ENCODE measurements around the gene MAGEA8. TPM values are rescaled to one million over a fixed set of nuclear protein-coding genes. Genes with fewer than 3 reads are reported as not detected.

The MAGEA8 gene
- total and polyA plus RNA-seq, 9 of the 15 experiments (the other 6 are each of a cell fraction or from before 2014, with no cell fraction given) = 0.49 to 4.6 (median 1.9) TPM

DNA sequence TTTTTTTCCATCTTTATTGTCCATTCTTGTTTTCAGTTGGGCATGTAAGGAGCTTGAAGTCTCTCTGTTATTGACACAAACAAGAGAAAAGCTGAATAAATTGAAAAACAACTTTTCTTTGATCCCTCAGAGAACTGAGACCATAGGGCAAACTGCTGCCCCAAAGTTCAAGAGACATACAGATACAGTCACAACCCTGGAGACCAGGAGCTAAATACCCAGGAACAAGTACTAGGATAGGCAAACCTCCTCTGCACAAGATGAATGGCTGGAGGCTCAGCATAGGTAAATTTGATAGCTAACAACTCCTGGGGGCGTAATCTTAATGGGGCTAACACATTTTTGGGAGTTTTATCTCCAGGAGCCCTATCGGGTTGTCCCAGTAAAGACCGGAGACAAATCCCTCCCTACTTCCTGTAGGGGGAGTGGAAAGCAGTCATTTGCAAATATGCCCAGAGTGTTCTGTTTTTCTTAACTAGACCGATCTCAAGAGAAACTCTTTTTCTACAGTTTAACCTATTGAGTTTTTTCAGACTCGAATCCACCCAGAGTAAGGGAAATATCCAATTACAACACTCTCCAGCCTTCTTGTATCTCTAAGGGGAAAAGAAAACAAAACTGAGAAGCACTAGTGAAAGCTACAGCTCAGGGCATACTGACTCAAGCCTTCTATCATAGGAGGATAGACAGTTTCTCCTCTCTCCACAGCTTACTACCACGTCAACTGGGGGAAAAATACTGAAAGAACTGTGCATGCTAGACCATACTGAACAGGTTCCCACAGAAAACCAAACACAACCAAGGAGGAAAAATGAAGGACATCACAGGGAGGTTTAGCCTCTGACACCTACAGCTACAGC lies 23.1 kb downstream of the MAGEA8 start (continued):
- TF ChIP-seq CTCFL (IDR thresholded peaks at IDR 0.05; ENCODE audit: borderline replicate concordance, insufficient read depth, low read depth, low read length, poor library complexity, severe bottlenecking) = peak; percentile 19
- 0 out of 2 replicates have a peak, but pooled peaks have one; percentile 42 for TF ChIP-seq HMBOX1 (IDR thresholded peaks at IDR 0.05)
- TF ChIP-seq SRSF9 (IDR thresholded peaks at IDR 0.05; ENCODE audit: borderline replicate concordance, low read depth, low read length) = no peak
- TF ChIP-seq CTCF (IDR thresholded peaks at IDR 0.05 in 2 of 3, conservative IDR thresholded peaks at IDR 0.05 in 1 of 3; ENCODE audit: insufficient read depth in 2 of 3, low read depth in 1 of 3, low read length in 3 of 3) = peak; percentile 30 to 46 (median 42); a peak in 5 of 6 replicates
- TF ChIP-seq ZNF445 (CRISPR knock-in tag; IDR thresholded peaks at IDR 0.05; ENCODE audit: low read depth) = no peak
- 0 out of 2 replicates have a peak, but pooled peaks have one; percentile 26 for TF ChIP-seq POLR2AphosphoS5 (IDR thresholded peaks at IDR 0.05; ENCODE audit: control insufficient read depth, insufficient read depth, low read depth, low read length)
- TF ChIP-seq MTA3 (IDR thresholded peaks at IDR 0.05; ENCODE audit: borderline replicate concordance) = no peak
- no peak for TF ChIP-seq NFIX (CRISPR knock-in tag; IDR thresholded peaks at IDR 0.05; ENCODE audit: low read depth)
- no peak for TF ChIP-seq KLF6 (CRISPR knock-in tag; IDR thresholded peaks at IDR 0.05; ENCODE audit: borderline replicate concordance)
- no peak for TF ChIP-seq ZNF778 (CRISPR knock-in tag; IDR thresholded peaks at IDR 0.05)
- no peak for TF ChIP-seq DNMT1 (IDR thresholded peaks at IDR 0.05)
- TF ChIP-seq, protein P1, sequence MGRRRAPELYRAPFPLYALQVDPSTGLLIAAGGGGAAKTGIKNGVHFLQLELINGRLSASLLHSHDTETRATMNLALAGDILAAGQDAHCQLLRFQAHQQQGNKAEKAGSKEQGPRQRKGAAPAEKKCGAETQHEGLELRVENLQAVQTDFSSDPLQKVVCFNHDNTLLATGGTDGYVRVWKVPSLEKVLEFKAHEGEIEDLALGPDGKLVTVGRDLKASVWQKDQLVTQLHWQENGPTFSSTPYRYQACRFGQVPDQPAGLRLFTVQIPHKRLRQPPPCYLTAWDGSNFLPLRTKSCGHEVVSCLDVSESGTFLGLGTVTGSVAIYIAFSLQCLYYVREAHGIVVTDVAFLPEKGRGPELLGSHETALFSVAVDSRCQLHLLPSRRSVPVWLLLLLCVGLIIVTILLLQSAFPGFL (CRISPR knock-in tag; IDR thresholded peaks at IDR 0.05) = no peak
- TF ChIP-seq ATF4 (CRISPR knock-in tag; IDR thresholded peaks at IDR 0.05) = no peak
- no peak for TF ChIP-seq BHLHE40 (IDR thresholded peaks at IDR 0.05; ENCODE audit: low read length)
- no peak for TF ChIP-seq ZSCAN32 (CRISPR knock-in tag; IDR thresholded peaks at IDR 0.05)
- TF ChIP-seq EP300 (IDR thresholded peaks at IDR 0.05; ENCODE audit: low read length) = peak; percentile 10; the same call in 1 of the 2 replicates
- no peak for TF ChIP-seq ZNF134 (CRISPR knock-in tag; conservative IDR thresholded peaks at IDR 0.05)
- TF ChIP-seq PHF8 (IDR thresholded peaks at IDR 0.05; ENCODE audit: borderline replicate concordance, low read length) = no peak
- peak; percentile 38; the same call in 1 of the 2 replicates for TF ChIP-seq TEAD4 (IDR thresholded peaks at IDR 0.05; ENCODE audit: low read length)
- TF ChIP-seq TEAD4 (CRISPR knock-in tag; IDR thresholded peaks at IDR 0.05; ENCODE audit: borderline replicate concordance) = no peak
- TF ChIP-seq CBFA2T2 (conservative IDR thresholded peaks at IDR 0.05) = peak; percentile 51

Measured in K562 (cell line).